SK-N-MC (cell line): ENCODE data around the gene HSD17B1.

Experiments used
- EZH2 ChIP-seq: fragments of 200-600 bp; sonication (generic); IDR thresholded peaks from one replicate; pipeline ENCODE4 v1.6.1; 2017; ENCODE audit warnings: antibody characterized with exemption
- FOXP2 ChIP-seq: optimal IDR thresholded peaks from 2 replicates; pipeline ENCODE3; 2011; ENCODE audit warnings: mild to moderate bottlenecking, moderate library complexity; ENCODE audit not compliant: insufficient read depth; ENCODE audit errors: extremely low read length, control extremely low read depth
- POLR2AphosphoS5 ChIP-seq: IDR thresholded peaks from 2 replicates; pipeline ENCODE4 v1.6.1; 2012; ENCODE audit warnings: mild to moderate bottlenecking, low read depth, low read length, borderline replicate concordance

GRCh38 chr17:42527932-42528331 is 24.8 kb upstream of the HSD17B1 start:
- TF ChIP-seq EZH2 (no peak), POLR2AphosphoS5 (no peak), FOXP2 (no peak)
